Cardiac fibroblast (primary cell): ENCODE measurements around the gene TRIM45.

Experiments
- DNase-seq, 2 donors: peaks; one replicate each; pipeline versions ENCODE4 v3.0.0 to v3.0.0-alpha.2; 2010; ENCODE audit warnings: low read depth in 2 of 2
- H3K4me3 ChIP-seq, 2 donors: replicated peaks in 1 of 2; 1 replicate in 1 of 2; 2 replicates in 1 of 2; pipeline ENCODE4 v1.5.1; 2011; ENCODE audit warnings: low read depth in 2 of 2, low read length in 2 of 2, mild to moderate bottlenecking in 2 of 2, moderate library complexity in 1 of 2
- TF ChIP-seq, protein P1 (sequence below): IDR thresholded peaks from one replicate; pipeline ENCODE4 v1.5.1; 2011; ENCODE audit warnings: low read depth, mild to moderate bottlenecking, low read length, inconsistent platforms

The TRIM45 gene, protein sequence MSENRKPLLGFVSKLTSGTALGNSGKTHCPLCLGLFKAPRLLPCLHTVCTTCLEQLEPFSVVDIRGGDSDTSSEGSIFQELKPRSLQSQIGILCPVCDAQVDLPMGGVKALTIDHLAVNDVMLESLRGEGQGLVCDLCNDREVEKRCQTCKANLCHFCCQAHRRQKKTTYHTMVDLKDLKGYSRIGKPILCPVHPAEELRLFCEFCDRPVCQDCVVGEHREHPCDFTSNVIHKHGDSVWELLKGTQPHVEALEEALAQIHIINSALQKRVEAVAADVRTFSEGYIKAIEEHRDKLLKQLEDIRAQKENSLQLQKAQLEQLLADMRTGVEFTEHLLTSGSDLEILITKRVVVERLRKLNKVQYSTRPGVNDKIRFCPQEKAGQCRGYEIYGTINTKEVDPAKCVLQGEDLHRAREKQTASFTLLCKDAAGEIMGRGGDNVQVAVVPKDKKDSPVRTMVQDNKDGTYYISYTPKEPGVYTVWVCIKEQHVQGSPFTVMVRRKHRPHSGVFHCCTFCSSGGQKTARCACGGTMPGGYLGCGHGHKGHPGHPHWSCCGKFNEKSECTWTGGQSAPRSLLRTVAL

DNA sequence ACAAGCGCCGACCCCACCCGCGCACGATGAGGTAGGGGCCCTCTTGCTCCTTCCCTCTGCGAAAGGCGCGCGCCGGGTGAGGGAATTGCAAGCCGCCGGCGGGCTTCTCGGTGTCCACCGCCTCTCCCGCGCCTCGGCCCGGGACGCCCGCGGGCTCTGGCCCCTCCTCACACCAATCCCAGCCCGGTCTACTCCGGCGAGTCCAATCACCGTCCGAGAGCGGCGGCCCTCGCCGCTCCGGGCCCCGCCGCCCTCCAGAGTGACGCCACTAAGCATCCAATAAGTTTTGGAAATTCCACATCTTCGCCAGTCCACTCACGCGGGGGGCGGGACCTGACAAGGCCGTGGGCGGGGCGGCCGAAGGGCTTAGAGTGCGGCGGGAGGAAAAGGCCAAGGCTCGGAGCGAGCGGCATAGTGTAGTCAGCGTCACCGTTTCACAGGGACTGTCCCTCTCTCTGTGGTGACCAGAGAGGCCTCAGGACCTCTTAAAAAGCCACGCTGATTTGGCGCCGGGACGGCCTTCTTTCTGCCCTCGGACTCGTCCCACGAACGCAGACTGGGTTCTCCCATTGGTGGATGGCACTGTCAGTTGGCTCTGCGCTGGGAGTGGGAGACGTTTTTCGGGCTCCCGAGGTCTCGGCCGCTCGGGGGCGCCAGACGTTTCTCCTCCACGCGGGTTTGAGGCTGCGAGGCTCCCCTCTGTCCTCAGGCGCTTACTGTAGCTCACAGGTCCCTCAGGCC, at the start of gene TRIM45:
Gene TRIM45 (minus strand): TSS at position 161 of the 741 bp plus-strand sequence. CDS start 548 bp downstream, outside the sequence.
- DNase-seq, result peak; percentile 98
- peak within 1 kb of the TSS; percentile 75 to 80 for H3K4me3 ChIP-seq
- TF ChIP-seq, protein P1, sequence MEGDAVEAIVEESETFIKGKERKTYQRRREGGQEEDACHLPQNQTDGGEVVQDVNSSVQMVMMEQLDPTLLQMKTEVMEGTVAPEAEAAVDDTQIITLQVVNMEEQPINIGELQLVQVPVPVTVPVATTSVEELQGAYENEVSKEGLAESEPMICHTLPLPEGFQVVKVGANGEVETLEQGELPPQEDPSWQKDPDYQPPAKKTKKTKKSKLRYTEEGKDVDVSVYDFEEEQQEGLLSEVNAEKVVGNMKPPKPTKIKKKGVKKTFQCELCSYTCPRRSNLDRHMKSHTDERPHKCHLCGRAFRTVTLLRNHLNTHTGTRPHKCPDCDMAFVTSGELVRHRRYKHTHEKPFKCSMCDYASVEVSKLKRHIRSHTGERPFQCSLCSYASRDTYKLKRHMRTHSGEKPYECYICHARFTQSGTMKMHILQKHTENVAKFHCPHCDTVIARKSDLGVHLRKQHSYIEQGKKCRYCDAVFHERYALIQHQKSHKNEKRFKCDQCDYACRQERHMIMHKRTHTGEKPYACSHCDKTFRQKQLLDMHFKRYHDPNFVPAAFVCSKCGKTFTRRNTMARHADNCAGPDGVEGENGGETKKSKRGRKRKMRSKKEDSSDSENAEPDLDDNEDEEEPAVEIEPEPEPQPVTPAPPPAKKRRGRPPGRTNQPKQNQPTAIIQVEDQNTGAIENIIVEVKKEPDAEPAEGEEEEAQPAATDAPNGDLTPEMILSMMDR, result peak; percentile 77

DNA sequence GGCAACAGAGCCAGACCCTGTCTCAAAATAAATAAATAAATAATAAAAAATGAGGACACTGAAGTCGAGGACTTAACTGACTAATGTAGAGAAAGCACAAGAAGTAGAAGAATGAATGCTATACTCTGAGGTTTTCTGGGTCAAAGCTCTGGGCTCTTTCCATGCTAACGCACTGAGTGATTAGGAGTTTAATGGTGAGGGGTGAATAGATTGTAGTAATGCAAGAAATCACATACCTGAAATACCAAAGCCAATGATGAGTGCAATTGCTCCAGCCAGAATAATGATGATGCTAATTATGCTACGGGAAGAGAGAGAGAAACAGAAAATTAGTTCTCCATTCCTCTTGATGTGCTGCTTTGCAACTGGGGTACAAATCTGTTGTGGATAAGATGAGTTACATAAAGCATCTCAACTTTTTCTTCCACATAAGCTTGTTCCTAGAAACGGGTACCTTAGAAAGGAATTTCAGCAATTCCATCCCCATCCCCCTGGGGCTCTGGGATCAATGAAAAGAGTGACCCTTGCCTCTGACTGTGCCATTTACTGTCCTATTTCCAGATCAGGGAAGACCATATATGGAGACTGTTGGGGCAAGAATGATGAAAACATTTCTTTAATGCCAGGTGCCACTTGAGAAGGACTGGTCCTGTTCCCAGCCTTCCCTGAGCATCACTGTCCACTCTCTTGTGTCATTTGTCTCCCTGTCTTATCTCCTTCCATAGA, 48.5 kb upstream of the TRIM45 start:
- no peak for DNase-seq
- no peak overlapping the region for H3K4me3 ChIP-seq
- TF ChIP-seq, protein P1, result no peak

DNA sequence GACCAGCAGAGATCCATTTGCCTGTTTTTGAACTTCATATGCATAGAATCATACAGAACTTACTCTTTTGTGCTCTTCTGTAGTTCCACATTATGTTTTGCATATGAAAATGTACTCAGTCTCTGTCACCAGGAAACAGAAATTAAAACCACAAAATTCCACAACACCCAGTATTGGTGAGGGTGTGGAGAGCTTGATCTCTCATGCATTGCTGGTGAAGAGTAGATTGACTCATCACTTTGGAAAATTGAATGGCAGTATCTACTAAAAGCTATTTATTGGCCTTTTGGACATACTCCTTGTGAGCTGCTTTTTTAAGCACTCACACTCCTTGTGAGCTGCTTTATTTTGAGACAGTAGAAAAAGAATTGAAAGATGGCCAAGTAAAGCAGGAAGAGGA, 45.9 kb upstream of the TRIM45 start:
- TF ChIP-seq, protein P1, result no peak
- no peak overlapping the region for H3K4me3 ChIP-seq
- DNase-seq, result peak in 1 of 2 donors; percentile 11

DNA sequence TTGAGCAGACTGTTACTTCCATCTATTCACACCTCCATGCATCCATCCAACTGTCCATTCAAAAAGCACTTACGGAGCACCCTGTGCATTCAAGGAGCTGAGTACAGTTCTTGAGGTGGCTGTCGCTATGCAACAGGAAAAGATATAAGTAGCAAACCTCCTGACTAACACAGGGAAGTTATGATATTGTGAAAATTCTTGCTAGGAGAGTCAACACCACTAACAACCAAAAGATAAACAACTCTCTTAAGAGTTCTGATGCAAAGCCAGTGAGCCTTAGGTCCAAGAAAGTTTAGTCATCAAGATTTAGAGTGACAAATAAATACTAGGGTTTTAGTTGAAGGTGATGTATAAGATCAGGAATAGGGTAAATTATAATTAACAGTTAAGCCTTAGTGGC, 44.5 kb upstream of the TRIM45 start:
- TF ChIP-seq, protein P1, result no peak
- no peak overlapping the region for H3K4me3 ChIP-seq
- peak; percentile 40 to 76 for DNase-seq

DNA sequence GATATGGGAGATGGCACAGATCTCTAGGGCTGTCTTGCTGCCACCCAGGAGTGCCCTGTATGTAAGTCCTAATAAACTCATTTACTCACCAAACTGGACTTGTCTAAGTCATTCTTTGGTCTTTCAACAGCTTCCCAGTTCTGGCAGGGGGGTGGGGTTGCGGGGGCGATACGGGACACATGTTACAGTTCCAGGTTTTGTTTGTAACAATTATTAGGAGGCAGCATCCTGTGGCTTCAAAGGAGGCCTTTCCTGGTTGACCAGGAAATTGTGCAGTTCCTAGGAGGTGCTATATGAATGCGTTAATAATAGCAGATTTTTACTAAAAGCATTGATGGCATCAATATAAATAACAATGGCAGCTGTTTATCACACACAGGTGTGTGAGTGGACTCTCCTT, 42.7 kb upstream of the TRIM45 start:
- no peak overlapping the region for H3K4me3 ChIP-seq
- no peak for DNase-seq
- TF ChIP-seq, protein P1, result no peak

DNA sequence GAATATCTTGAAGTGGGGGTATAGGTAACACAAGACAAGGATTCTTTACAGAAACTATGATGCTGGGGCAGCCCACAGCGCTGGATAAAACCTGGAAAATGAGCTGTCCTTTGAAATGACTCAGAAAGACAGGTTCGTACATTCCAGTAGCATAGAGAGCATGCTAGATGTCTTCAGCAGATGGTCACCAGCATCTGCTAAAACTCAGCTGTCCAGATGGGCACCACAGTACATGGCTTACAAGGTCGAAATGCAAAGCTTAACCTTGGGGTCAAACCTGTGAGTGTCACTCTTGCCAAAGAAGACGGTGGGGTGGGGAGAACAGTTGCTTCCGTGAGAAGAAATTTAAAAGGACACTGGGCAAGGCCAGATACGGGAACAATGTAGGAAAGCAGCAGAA, 41.3 kb upstream of the TRIM45 start:
- no peak for DNase-seq
- TF ChIP-seq, protein P1, result no peak
- no peak overlapping the region for H3K4me3 ChIP-seq
